ENCODE measurements around the gene DOCK3. TPM values are rescaled to one million over a fixed set of nuclear protein-coding genes. Genes with fewer than 3 reads are reported as not detected.

The DOCK3 gene
- polyA plus RNA-seq, 1 donor from 2014 or later: 15.6 TPM

DNA sequence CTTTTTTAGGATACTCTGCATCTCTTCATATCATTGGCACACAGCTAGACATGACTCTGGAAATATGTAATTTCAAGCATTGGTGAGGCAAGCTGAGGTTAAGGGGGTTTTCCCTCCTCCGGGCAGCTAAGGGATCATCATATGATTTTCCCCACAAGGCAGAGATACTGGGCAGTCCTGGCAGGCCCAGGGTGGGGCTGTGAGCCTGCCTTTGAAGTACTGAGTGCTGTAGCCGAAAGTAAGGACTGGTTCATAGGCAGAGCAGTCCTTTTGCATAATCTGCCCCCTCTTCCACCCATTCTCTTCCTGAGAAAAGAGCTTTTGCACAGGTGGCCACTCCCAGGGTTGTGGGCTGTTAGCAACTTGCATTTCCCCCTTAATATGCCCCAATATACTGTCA, 541.6 kb downstream of the DOCK3 start:
- Histone ChIP-seq H3K9me2 (ENCODE audit: insufficient read depth, low read length) (no peaks in the 10 kb centered on the region), H3K9me3 (ENCODE audit: low read length) (no peaks in the 10 kb centered on the region), H3K4me2 (ENCODE audit: low read length) (no peak overlapping the region), H3F3A (ENCODE audit: insufficient read depth, low read length, poor library complexity, severe bottlenecking) (no peaks in the 10 kb centered on the region), H3K27me3 (ENCODE audit: insufficient read depth, low read depth, low read length) (no peaks in the 10 kb centered on the region), H3K4me3 (ENCODE audit: low read length) (no peak overlapping the region), H4K20me1 (ENCODE audit: insufficient read depth) (no peaks in the 10 kb centered on the region), H3K9ac (ENCODE audit: low read length) (no peak overlapping the region), H3K36me3 (ENCODE audit: insufficient read depth, low read length) (peaks cover 5% of the 10 kb centered on the region), H3K79me2 (replicated peaks; ENCODE audit: insufficient read depth, low read length) (no peaks in the 10 kb centered on the region), H3K27ac (ENCODE audit: low read length) (no peak overlapping the region), H2AFZ (ENCODE audit: low read depth, low read length) (no peak overlapping the region)
- TF ChIP-seq, protein P1, sequence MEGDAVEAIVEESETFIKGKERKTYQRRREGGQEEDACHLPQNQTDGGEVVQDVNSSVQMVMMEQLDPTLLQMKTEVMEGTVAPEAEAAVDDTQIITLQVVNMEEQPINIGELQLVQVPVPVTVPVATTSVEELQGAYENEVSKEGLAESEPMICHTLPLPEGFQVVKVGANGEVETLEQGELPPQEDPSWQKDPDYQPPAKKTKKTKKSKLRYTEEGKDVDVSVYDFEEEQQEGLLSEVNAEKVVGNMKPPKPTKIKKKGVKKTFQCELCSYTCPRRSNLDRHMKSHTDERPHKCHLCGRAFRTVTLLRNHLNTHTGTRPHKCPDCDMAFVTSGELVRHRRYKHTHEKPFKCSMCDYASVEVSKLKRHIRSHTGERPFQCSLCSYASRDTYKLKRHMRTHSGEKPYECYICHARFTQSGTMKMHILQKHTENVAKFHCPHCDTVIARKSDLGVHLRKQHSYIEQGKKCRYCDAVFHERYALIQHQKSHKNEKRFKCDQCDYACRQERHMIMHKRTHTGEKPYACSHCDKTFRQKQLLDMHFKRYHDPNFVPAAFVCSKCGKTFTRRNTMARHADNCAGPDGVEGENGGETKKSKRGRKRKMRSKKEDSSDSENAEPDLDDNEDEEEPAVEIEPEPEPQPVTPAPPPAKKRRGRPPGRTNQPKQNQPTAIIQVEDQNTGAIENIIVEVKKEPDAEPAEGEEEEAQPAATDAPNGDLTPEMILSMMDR (IDR thresholded peaks at IDR 0.05; ENCODE audit: poor library complexity, severe bottlenecking): no peak
- no peak for TF ChIP-seq SMC3 (conservative IDR thresholded peaks at IDR 0.05; ENCODE audit: poor library complexity)
- TF ChIP-seq TAF1 (IDR thresholded peaks at IDR 0.05; ENCODE audit: low read depth): no peak
- TF ChIP-seq, protein P2, sequence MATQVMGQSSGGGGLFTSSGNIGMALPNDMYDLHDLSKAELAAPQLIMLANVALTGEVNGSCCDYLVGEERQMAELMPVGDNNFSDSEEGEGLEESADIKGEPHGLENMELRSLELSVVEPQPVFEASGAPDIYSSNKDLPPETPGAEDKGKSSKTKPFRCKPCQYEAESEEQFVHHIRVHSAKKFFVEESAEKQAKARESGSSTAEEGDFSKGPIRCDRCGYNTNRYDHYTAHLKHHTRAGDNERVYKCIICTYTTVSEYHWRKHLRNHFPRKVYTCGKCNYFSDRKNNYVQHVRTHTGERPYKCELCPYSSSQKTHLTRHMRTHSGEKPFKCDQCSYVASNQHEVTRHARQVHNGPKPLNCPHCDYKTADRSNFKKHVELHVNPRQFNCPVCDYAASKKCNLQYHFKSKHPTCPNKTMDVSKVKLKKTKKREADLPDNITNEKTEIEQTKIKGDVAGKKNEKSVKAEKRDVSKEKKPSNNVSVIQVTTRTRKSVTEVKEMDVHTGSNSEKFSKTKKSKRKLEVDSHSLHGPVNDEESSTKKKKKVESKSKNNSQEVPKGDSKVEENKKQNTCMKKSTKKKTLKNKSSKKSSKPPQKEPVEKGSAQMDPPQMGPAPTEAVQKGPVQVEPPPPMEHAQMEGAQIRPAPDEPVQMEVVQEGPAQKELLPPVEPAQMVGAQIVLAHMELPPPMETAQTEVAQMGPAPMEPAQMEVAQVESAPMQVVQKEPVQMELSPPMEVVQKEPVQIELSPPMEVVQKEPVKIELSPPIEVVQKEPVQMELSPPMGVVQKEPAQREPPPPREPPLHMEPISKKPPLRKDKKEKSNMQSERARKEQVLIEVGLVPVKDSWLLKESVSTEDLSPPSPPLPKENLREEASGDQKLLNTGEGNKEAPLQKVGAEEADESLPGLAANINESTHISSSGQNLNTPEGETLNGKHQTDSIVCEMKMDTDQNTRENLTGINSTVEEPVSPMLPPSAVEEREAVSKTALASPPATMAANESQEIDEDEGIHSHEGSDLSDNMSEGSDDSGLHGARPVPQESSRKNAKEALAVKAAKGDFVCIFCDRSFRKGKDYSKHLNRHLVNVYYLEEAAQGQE (IDR thresholded peaks at IDR 0.05; ENCODE audit: borderline replicate concordance): no peak
- no peak for TF ChIP-seq POLR2AphosphoS5 (IDR thresholded peaks at IDR 0.05)
- TF ChIP-seq EP300 (conservative IDR thresholded peaks at IDR 0.05; ENCODE audit: poor library complexity, severe bottlenecking): no peak
- TF ChIP-seq RAD21 (conservative IDR thresholded peaks at IDR 0.05): no peak
- no peak for TF ChIP-seq EZH2 (IDR thresholded peaks at IDR 0.05; ENCODE audit: borderline replicate concordance, insufficient read depth, low read length, poor library complexity, severe bottlenecking)
- TF ChIP-seq MXI1 (conservative IDR thresholded peaks at IDR 0.05; ENCODE audit: poor library complexity, severe bottlenecking): no peak

DNA sequence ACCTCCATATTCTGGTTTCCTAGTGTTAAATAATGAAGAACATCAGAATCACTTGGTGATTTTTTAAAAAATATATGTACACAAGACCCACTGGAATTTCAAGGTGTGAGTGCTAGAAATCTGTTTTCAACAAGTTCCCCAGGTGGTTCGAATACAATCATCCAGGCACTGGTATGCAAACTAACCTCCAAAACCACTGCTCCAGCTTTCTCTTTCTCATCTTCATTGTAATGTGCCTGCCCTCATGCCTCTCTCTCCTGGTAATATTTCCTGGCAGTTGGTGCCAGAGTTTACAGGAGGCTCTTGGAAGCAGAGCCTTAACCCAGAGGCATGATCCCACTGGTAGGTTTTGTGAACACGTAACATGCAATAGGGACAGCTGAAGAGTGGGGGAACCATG, 547.2 kb downstream of the DOCK3 start:
- no peaks in the 10 kb centered on the region for H3K79me2 ChIP-seq (replicated peaks; ENCODE audit: insufficient read depth, low read length)
- TF ChIP-seq EP300 (conservative IDR thresholded peaks at IDR 0.05; ENCODE audit: poor library complexity, severe bottlenecking) (no peak), RAD21 (conservative IDR thresholded peaks at IDR 0.05) (no peak), SMC3 (conservative IDR thresholded peaks at IDR 0.05; ENCODE audit: poor library complexity) (no peak), POLR2AphosphoS5 (IDR thresholded peaks at IDR 0.05) (no peak), MXI1 (conservative IDR thresholded peaks at IDR 0.05; ENCODE audit: poor library complexity, severe bottlenecking) (no peak), EZH2 (IDR thresholded peaks at IDR 0.05; ENCODE audit: borderline replicate concordance, insufficient read depth, low read length, poor library complexity, severe bottlenecking) (no peak), TAF1 (IDR thresholded peaks at IDR 0.05; ENCODE audit: low read depth) (no peak)
- TF ChIP-seq, protein P1 (IDR thresholded peaks at IDR 0.05; ENCODE audit: poor library complexity, severe bottlenecking): no peak
- TF ChIP-seq, protein P2 (IDR thresholded peaks at IDR 0.05; ENCODE audit: borderline replicate concordance): no peak

More for the DNA sequence above, 547.2 kb downstream of the DOCK3 start:
- Histone ChIP-seq H3K4me2 (ENCODE audit: low read length) (no peak overlapping the region), H3K4me3 (ENCODE audit: low read length) (no peak overlapping the region), H3K36me3 (ENCODE audit: insufficient read depth, low read length) (no peaks in the 10 kb centered on the region), H2AFZ (ENCODE audit: low read depth, low read length) (no peak overlapping the region), H3F3A (ENCODE audit: insufficient read depth, low read length, poor library complexity, severe bottlenecking) (no peaks in the 10 kb centered on the region), H3K9me2 (ENCODE audit: insufficient read depth, low read length) (no peaks in the 10 kb centered on the region), H3K27ac (ENCODE audit: low read length) (no peak overlapping the region), H3K9me3 (ENCODE audit: low read length) (no peaks in the 10 kb centered on the region), H4K20me1 (ENCODE audit: insufficient read depth) (no peaks in the 10 kb centered on the region), H3K9ac (ENCODE audit: low read length) (no peak overlapping the region), H3K27me3 (ENCODE audit: insufficient read depth, low read depth, low read length) (no peaks in the 10 kb centered on the region)

All from neural cell (in vitro differentiated cells).